Breast epithelium (tissue), 4 donors: ENCODE data around the gene GLIS2. TPM values are rescaled to one million over a fixed set of nuclear protein-coding genes. Genes with fewer than 3 reads are reported as not detected.
A peak's percentile ranks its signal among the peaks of the same experiment; 100 is the strongest.

Experiments
- DNase-seq, 2 donors: peaks; one replicate each; pipeline ENCODE4 v3.0.0-alpha.2; 2019; ENCODE audit warnings: low spot score in 2 of 2
- H3K27ac ChIP-seq, 2 donors: fragments of 200-600 bp; sonication (generic) in 1 of 2; one replicate each; pipeline ENCODE4 v1.5.1; 2016 to 2019; ENCODE audit warnings: mild to moderate bottlenecking in 1 of 2
- H3K27me3 ChIP-seq, 2 donors: fragments of 200-600 bp; sonication (generic) in 1 of 2; one replicate each; pipeline versions ENCODE4 v1.5.1 to v1.6.0; 2017 to 2019; ENCODE audit warnings: control low read depth in 1 of 2, mild to moderate bottlenecking in 1 of 2
- H3K36me3 ChIP-seq: fragments of 200-600 bp; one replicate; pipeline ENCODE4 v1.5.1; 2019
- H3K4me1 ChIP-seq, 2 donors: fragments of 200-600 bp; sonication (generic); one replicate each; pipeline ENCODE4 v1.5.1; 2016 to 2019; ENCODE audit warnings: control low read depth in 1 of 2
- H3K4me3 ChIP-seq, 3 donors: fragments of 200-600 bp; sonication (generic); 1 replicate in 2 of 3; 2 replicates in 1 of 3; pipeline ENCODE4 v1.5.1; 2016 to 2019; ENCODE audit warnings: mild to moderate bottlenecking in 3 of 3, moderate library complexity in 2 of 3
- H3K9me3 ChIP-seq, 2 donors: fragments of 200-600 bp; sonication (generic) in 1 of 2; one replicate each; pipeline ENCODE4 v1.5.1; 2016 to 2019; ENCODE audit warnings: control low read depth in 1 of 2
- POLR2A ChIP-seq: fragments of 450-650 bp; IDR thresholded peaks from one replicate; pipeline ENCODE4 v1.6.1; 2016; ENCODE audit warnings: antibody characterized with exemption, mild to moderate bottlenecking, moderate library complexity
- POLR2AphosphoS5 ChIP-seq, 3 donors: sonication (generic); formaldehyde crosslinking; IDR thresholded peaks; one replicate each; pipeline ENCODE4 v1.6.1; 2017; ENCODE audit warnings: antibody characterized with exemption in 3 of 3
- intact Hi-C: fragments of 100-400 bp; cut with DNase I; formaldehyde crosslinking; loops from one replicate; pipeline ENCODE4 v1.15.1; 2023; ENCODE audit warnings: low total_unique reads
- total RNA-seq, 3 donors: library from RNA; depleted of rRNA; stranded (reverse); fragments of >200 nt; gene quantifications; one replicate each; pipeline ENCODE4 v1.1.0, GENCODE V29; 2016
- TF ChIP-seq, protein P1 (sequence below), 3 donors: fragments of 450-650 bp; IDR thresholded peaks; one replicate each; pipeline ENCODE4 v1.5.1; 2016 to 2017; ENCODE audit warnings: antibody characterized with exemption in 3 of 3, mild to moderate bottlenecking in 3 of 3, moderate library complexity in 3 of 3

The GLIS2 gene
- total RNA-seq, 3 donors from 2014 or later: 0.96 to 3.9 (median 1.5) TPM

GRCh38 chr16:4347010-4347409 lies 31.1 kb downstream of the GLIS2 start:
- peak in 1 of 3 donors; percentile 24 for TF ChIP-seq POLR2AphosphoS5 (IDR thresholded peaks at IDR 0.05)
- TF ChIP-seq, protein P1, sequence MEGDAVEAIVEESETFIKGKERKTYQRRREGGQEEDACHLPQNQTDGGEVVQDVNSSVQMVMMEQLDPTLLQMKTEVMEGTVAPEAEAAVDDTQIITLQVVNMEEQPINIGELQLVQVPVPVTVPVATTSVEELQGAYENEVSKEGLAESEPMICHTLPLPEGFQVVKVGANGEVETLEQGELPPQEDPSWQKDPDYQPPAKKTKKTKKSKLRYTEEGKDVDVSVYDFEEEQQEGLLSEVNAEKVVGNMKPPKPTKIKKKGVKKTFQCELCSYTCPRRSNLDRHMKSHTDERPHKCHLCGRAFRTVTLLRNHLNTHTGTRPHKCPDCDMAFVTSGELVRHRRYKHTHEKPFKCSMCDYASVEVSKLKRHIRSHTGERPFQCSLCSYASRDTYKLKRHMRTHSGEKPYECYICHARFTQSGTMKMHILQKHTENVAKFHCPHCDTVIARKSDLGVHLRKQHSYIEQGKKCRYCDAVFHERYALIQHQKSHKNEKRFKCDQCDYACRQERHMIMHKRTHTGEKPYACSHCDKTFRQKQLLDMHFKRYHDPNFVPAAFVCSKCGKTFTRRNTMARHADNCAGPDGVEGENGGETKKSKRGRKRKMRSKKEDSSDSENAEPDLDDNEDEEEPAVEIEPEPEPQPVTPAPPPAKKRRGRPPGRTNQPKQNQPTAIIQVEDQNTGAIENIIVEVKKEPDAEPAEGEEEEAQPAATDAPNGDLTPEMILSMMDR (IDR thresholded peaks at IDR 0.05): no peak
- Histone ChIP-seq H3K9me3 (no peaks in the 10 kb centered on the region), H3K4me1 (no peaks in the 10 kb centered on the region), H3K36me3 (no peaks in the 10 kb centered on the region), H3K4me3 (no peak overlapping the region), H3K27ac (peak overlapping the region in 1 of 2 donors; percentile 75), H3K27me3 (no peaks in the 10 kb centered on the region)
- intact Hi-C loops: loop anchor here (10.0 kb wide), 1 partner anchor 562 kb away; no protein-coding TSS in a partner anchor
- DNase-seq: no peak

- Histone ChIP-seq H3K9me3 (no peaks in the 10 kb centered on the region), H3K27ac (peak overlapping the region in 1 of 2 donors; percentile 75), H3K27me3 (no peaks in the 10 kb centered on the region), H3K36me3 (no peaks in the 10 kb centered on the region), H3K4me1 (no peaks in the 10 kb centered on the region), H3K4me3 (no peak overlapping the region)
- TF ChIP-seq, protein P1 (IDR thresholded peaks at IDR 0.05): no peak
- TF ChIP-seq POLR2AphosphoS5 (IDR thresholded peaks at IDR 0.05) (no peak), POLR2A (no peak)
- no peak for DNase-seq
- intact Hi-C loops: loop anchor here (10.0 kb wide), 1 partner anchor 563 kb away; no protein-coding TSS in a partner anchor
Measured at GRCh38 chr16:4347765-4348509, 32.1 kb downstream of the GLIS2 start.

DNA sequence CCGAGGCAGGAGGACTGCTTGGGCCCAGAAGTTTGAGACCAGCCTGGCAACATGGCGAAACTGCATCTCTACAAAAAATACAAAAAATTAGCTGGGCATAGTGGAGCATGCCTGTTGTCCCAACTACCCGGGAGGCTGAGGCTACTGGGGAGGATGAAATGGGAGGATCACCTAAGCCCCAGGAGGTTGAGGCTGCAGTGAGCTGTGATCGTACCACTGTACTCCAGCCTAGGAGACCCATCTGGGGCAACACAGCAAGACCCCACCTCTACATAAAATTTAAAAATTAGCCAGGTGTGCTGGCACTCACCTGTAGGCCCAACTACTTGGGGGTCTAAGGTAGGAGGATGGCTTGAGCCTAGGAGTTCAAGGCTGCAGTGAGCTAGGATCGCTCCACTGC lies 33.5 kb downstream of the GLIS2 start:
- intact Hi-C loops: loop anchor here (10.0 kb wide), 1 partner anchor 565 kb away; no protein-coding TSS in a partner anchor
- TF ChIP-seq POLR2A (no peak), POLR2AphosphoS5 (IDR thresholded peaks at IDR 0.05) (no peak)
- TF ChIP-seq, protein P1 (IDR thresholded peaks at IDR 0.05): no peak
- Histone ChIP-seq H3K4me1 (no peaks in the 10 kb centered on the region), H3K36me3 (no peaks in the 10 kb centered on the region), H3K27me3 (no peaks in the 10 kb centered on the region), H3K4me3 (no peak overlapping the region), H3K9me3 (no peaks in the 10 kb centered on the region), H3K27ac (no peak overlapping the region)
- DNase-seq: no peak

DNA sequence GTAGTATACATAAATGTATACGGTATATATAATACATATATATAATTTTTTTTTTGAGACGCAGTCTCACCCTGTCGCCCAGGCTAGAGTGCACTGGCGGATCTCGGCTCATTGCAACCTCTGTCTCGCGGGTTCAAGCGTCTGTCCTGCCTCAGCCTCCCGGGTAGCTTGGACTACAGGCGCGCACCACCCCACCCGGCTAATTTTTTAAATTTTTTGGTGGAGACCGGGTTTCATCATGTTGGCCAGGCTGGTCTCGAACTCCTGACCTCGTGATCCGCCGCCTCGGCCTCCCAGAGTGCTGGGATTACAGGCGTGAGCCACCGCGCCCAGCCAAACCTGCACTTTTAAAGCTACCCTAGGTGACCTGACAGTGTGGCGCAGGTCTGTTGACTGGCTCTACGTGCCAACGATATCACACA lies 34.5 kb downstream of the GLIS2 start:
- Histone ChIP-seq H3K27me3 (no peaks in the 10 kb centered on the region), H3K4me3 (peak overlapping the region; percentile 75 to 95 (median 78)), H3K27ac (peak overlapping the region; percentile 80 to 89), H3K4me1 (no peaks in the 10 kb centered on the region), H3K36me3 (no peaks in the 10 kb centered on the region), H3K9me3 (no peaks in the 10 kb centered on the region)
- intact Hi-C loops: no loop called here
- TF ChIP-seq POLR2A (no peak), POLR2AphosphoS5 (IDR thresholded peaks at IDR 0.05) (no peak)
- TF ChIP-seq, protein P1 (IDR thresholded peaks at IDR 0.05): no peak
- no peak for DNase-seq
